Stimulated activated CD8-positive, alpha-beta memory T cell treated with anti-CD3 and anti-CD28 coated beads, Interleukin-15, amount 100 ng/mL, for 4 hours (primary cell): ENCODE data around the gene RUSF1.

Source experiments
- DNase-seq, 2 donors: peaks; one replicate each; pipeline ENCODE4 v3.0.0-alpha.2; 2020; ENCODE audit warnings: low read depth in 2 of 2

Gene RUSF1

GRCh38 chr16:31471241-31471874, 36.8 kb downstream of the RUSF1 start:
- DNase-seq, result no peak

GRCh38 chr16:31470615-31471014, 37.6 kb downstream of the RUSF1 start:
- DNase-seq, result no peak

- no peak for DNase-seq
Observed at GRCh38 chr16:31467858-31468257, 40.3 kb downstream of the RUSF1 start.

- no peak for DNase-seq
Observed at GRCh38 chr16:31467151-31467773, 40.9 kb downstream of the RUSF1 start.

DNA sequence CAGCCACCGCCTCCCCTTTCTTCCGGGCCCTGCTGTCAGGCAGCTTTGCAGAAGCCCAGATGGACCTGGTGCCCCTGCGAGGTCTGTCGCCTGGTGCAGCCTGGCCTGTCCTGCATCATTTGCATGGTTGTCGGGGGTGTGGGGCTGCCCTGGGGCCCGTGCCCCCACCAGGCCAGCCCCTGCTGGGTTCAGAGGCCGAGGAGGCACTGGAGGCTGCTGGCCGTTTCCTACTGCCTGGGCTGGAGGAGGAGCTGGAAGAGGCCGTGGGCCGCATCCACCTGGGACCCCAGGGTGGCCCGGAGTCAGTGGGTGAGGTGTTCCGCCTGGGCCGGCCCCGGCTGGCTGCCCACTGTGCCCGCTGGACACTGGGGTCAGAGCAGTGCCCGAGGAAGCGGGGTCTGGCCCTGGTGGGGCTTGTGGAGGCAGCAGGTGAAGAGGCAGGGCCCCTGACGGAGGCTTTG, 41.8 kb downstream of the RUSF1 start:
- DNase-seq, result no peak

DNA sequence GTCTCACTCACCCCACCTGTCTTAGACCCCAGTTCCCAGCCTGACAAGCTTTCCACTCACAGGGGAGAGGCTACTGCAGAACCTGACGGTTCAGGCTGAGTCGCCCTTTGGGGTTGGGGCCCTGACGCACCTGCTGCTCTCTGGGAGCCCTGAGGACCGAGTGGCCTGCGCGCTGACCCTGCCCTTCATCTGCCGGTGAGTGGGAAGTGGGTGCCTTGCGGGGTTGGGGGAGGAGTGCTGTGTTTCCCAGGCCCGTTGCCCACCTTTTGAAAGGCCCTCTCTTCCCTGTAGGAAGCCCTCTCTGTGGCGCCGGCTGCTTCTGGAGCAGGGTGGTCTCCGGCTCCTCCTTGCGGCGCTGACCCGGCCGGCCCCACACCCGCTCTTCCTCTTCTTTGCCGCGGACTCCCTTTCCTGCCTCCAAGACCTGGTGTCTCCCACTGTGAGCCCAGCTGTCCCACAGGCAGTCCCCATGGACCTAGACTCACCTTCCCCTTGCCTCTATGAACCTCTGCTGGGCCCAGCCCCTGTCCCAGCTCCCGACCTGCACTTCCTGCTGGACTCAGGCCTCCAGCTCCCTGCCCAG, 42.3 kb downstream of the RUSF1 start:
- DNase-seq, result no peak

GRCh38 chr16:31464781-31465260, 43.4 kb downstream of the RUSF1 start:
- DNase-seq, result no peak

DNA sequence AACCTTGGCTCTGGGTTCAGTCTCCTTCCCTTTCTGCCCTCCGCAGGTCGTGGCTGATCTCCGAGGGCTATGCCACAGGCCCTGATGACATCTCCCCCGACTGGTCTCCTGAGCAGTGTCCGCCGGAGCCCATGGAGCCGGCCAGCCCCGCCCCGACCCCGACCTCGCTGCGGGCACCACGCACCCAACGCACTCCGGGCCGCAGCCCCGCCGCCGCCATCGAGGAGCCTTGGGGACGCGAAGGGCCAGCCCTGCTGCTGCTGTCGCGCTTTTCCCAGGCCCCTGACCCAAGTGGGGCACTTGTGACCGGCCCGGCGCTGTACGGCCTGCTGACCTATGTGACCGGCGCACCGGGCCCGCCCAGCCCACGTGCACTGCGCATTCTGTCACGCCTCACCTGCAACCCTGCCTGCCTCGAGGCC, 43.8 kb downstream of the RUSF1 start:
- no peak for DNase-seq

- no peak for DNase-seq
Observed at GRCh38 chr16:31461921-31462804, 46.0 kb downstream of the RUSF1 start.

DNA sequence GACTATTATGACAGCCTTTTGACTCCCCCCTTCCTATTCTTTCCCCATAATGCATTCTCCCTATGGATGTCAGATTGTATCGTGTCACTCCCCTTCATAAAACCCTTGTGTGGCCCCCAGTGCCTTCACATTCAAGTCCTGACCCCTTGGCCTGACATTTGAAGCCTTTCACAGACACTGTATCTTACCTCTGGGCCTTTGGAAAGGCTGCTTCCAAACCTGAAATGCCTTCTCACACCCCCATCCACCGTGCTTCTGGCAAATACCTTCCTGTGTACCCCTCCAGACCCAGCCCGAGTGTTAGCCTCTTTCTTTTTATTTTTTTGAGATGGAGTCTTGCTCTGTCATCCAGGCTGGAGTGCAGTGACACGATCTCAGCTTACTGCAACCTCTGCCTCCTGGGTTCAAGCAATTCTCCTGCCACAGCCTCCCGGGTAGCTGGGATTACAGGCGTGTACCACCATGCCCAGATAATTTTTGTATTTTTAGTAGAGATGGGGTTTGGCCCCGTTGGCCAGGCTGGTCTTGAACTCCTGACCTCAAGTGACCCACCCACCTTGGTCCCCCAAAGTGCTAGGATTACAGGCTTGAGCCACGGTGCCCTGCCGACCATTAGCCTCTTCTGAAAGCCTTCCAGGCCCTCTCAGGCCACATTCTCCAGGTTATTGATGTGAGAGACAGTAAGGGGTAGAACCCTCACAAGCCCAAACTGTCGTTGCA, 46.8 kb downstream of the RUSF1 start:
- DNase-seq, result no peak

GRCh38 chr16:31460582-31461002, 47.6 kb downstream of the RUSF1 start:
- DNase-seq, result no peak

GRCh38 chr16:31459687-31460581, 48.3 kb downstream of the RUSF1 start:
- peak; percentile 100 for DNase-seq

DNA sequence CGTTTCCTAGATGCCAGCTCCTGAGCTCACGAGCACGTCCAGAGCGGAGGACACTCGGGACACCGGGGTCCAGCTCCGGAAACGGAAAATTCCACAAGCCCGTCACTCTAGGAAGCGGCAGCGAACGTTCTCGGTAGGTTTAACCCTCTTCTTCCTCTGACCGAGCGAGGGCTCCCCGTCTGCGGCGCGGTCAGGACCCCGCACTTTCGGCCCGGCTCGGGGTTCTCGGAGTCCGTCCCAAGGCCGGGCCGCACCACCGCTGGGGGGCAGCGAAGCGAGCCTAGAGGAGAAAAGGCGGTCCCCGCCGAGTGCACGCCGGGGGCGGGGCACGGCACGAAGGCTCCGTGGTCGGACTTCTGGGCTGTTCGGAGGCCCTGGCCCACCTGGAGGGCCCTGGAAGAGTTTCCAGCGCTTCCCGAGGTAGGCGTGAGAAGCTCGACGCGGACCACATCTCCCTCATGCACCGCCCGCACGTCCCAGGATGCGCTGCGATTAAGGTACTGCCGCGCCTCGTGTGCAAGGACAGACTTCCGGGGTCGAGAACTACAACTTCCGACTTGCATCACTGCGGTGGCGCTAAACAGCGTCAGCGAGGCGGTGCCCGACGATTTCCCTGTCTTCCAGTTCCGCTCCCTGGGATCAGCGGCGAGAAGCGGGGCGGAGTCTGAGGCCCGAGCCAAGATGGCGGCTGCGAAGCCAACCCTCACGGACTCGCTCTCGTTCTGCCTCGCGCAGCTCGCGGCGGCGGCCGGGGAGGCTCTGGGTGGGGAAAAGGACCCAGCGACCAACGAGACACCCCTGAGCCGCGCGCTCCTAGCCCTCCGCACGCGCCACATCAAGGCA, 49.1 kb downstream of the RUSF1 start, which contains the start of gene ARMC5:
Gene ARMC5 (plus strand): TSS at position 658 of the 843 bp plus-strand sequence. CDS start 24 bp downstream, at position 682.
- DNase-seq, result peak; percentile 95

DNA sequence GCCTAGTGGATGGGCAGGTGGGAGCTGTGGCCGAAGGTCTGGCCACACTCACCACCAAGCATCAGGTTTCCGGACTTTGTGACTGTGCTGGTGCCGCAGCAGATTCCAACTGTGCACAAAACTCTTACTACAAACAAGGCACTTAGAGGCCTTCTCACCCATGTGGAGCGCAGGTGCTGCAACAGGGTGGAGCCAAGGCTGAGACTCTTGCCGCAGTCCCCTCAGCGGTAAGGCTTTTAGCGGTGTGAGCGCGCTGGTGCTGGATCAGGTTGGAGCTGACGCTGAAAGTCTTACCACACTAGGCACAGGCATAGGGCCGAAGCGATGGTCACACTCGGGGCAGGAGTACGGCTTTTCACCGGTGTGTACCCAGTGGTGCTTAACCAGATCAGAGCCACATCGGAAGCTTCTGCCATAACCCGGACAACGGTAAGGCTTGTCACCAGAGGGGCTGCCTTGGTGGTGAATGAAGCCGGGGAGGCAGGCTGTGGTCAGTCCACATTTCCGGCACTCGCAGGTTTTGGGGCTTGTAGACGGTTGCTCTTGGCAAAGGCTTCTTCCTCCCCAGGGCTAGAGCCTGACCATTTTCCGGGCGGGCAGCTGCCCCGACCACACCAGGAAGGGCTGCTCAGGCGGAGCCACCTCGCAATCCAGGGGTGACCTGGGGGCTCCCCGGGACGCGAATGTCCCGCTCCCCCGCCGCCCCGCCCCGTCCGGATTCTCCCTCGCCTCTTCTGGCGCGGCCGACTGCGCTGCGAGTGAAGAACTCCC, 49.9 kb downstream of the RUSF1 start:
- DNase-seq, result peak; percentile 26 to 29

- no peak for DNase-seq
Observed at GRCh38 chr16:31456988-31457360, 51.2 kb downstream of the RUSF1 start.

DNA sequence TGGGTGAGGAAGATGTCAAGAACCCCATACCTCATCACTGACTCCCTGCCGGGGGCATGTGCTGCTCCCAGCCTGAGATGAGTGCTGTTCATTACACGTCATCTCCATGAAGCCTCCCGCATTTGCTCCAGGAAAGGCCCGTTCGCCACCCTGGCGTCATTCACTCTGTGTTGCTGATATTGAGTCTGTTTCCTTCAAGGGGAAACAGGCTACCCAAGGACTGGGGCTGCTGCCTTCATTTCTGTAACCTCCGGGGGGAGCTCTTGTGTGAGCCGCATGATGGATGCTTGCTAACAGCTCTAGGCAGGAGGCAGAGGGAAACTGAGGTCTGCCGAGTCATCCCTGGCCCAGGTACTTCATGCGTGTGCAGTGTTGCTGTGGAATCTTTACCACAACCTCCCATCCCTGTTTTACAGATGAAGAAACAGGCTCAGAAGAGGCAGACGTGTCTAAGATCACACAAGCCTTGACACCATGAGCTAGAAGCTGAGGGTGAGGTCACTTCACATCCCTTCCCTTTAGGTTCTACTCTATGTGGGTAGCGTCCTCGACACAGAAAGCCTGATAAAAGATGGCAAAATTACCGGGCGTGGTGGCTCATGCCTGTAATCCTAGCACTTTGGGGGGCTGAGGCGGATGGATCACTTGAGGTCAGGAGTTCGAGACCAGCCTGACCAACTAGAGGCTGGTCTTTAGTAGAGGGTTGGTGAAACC, 52.4 kb downstream of the RUSF1 start:
- DNase-seq, result no peak

GRCh38 chr16:31453255-31454204, 54.7 kb downstream of the RUSF1 start:
- no peak for DNase-seq
